SK-N-SH (cell line): ENCODE data around the gene SLC22A23.

Source experiments
- CHD2 ChIP-seq: fragments of 150-350 bp; IDR thresholded peaks from 2 replicates; pipeline ENCODE4 v1.6.1; 2018; ENCODE audit warnings: low read length; ENCODE audit not compliant: partially characterized antibody
- CTCF ChIP-seq: fragments of 200-600 bp; sonication (generic); IDR thresholded peaks from 2 replicates; pipeline ENCODE4 v1.6.1; 2017; ENCODE audit warnings: antibody characterized with exemption, mild to moderate bottlenecking, moderate library complexity
- IRF3 ChIP-seq: fragments of 150-350 bp; IDR thresholded peaks from 2 replicates; pipeline ENCODE4 v1.6.1; 2016; ENCODE audit warnings: mild to moderate bottlenecking, low read depth, low read length
- POLR2AphosphoS5 ChIP-seq: IDR thresholded peaks from 2 replicates; pipeline ENCODE4 v1.6.1; 2012; ENCODE audit warnings: low read depth, low read length

- TF ChIP-seq CTCF (no peak), CHD2 (no peak), IRF3 (no peak), POLR2AphosphoS5 (no peak)
Measured at GRCh38 chr6:3419624-3420272, 37.1 kb downstream of the SLC22A23 start.
